DND-41 (cell line): Measurements from ENCODE around the gene WNT6.

Experiments
- ATAC-seq: fragments of 200-7000 bp; cut with Tn5 transposase; 3 replicates; pipeline ENCODE4 v1.9.1; 2021; ENCODE audit warnings: low read depth; ENCODE audit not compliant: insufficient read depth
- DNase-seq: peaks from one replicate; pipeline ENCODE4 v3.0.0-alpha.2; 2020
- H2AFZ ChIP-seq: 2 replicates; pipeline ENCODE4 v1.6.0; 2012; ENCODE audit warnings: low read depth, low read length
- H3K27ac ChIP-seq: 2 replicates; pipeline ENCODE4 v1.5.1; 2012; ENCODE audit warnings: low read length, inconsistent platforms
- H3K27me3 ChIP-seq: fragments of 200-600 bp; sonication (generic); 2 replicates; pipeline ENCODE4 v1.6.0; 2012; ENCODE audit warnings: low read length, mild to moderate bottlenecking, inconsistent platforms; ENCODE audit not compliant: insufficient read depth, poor library complexity
- H3K36me3 ChIP-seq: 2 replicates; pipeline ENCODE4 v1.5.1; 2012; ENCODE audit warnings: low read length, inconsistent platforms; ENCODE audit not compliant: insufficient read depth
- H3K4me1 ChIP-seq: 2 replicates; pipeline ENCODE4 v1.5.1; 2012; ENCODE audit warnings: mild to moderate bottlenecking, low read length; ENCODE audit not compliant: insufficient read depth
- H3K4me2 ChIP-seq: 2 replicates; pipeline ENCODE4 v1.6.0; 2012; ENCODE audit warnings: mild to moderate bottlenecking, moderate library complexity, low read length, inconsistent platforms; ENCODE audit not compliant: insufficient read depth
- H3K4me3 ChIP-seq, 2 experiments: fragments of 200-600 bp in 1 of 2; shearing (Covaris generic) in 1 of 2; 2 replicates each; pipeline ENCODE4 v1.5.1; 2012 to 2016; ENCODE audit warnings: inconsistent platforms in 2 of 2, low read length in 2 of 2, mild to moderate bottlenecking in 2 of 2, low read depth in 1 of 2, moderate library complexity in 1 of 2
- H3K79me2 ChIP-seq: 2 replicates; pipeline ENCODE4 v1.6.0; 2012; ENCODE audit warnings: low read length, inconsistent platforms; ENCODE audit not compliant: insufficient read depth
- H3K9ac ChIP-seq: 2 replicates; pipeline ENCODE4 v1.6.0; 2012; ENCODE audit warnings: low read depth, mild to moderate bottlenecking, inconsistent platforms, low read length, moderate library complexity
- H3K9me3 ChIP-seq: 2 replicates; pipeline ENCODE4 v1.5.1; 2012; ENCODE audit warnings: low read length, moderate library complexity, mild to moderate bottlenecking, inconsistent platforms; ENCODE audit not compliant: insufficient read depth, severe bottlenecking
- H4K20me1 ChIP-seq: 2 replicates; pipeline ENCODE4 v1.6.0; 2012; ENCODE audit warnings: low read length; ENCODE audit not compliant: insufficient read depth
- CTCF ChIP-seq: IDR thresholded peaks from 2 replicates; pipeline ENCODE4 v1.5.1; 2012; ENCODE audit warnings: borderline replicate concordance, low read length, moderate library complexity, mild to moderate bottlenecking; ENCODE audit not compliant: poor library complexity, severe bottlenecking; ENCODE audit errors: extremely low read depth
- EZH2 ChIP-seq: IDR thresholded peaks from 3 replicates; pipeline ENCODE4 v1.6.1; 2012; ENCODE audit warnings: borderline replicate concordance, low read depth, mild to moderate bottlenecking, moderate library complexity, low read length, inconsistent platforms; ENCODE audit not compliant: severe bottlenecking

WNT6 gene

GRCh38 chr2:218878926-218879761 is 19.5 kb downstream of the WNT6 start:
- Histone ChIP-seq H3K27me3 (peaks cover 8% of the 10 kb centered on the region), H3K9me3 (no peaks in the 10 kb centered on the region), H3K4me1 (peaks cover 11% of the 10 kb centered on the region), H4K20me1 (peaks cover 17% of the 10 kb centered on the region), H3K9ac (no peak overlapping the region), H2AFZ (no peak overlapping the region), H3K36me3 (no peaks in the 10 kb centered on the region), H3K79me2 (no peaks in the 10 kb centered on the region), H3K4me2 (no peak overlapping the region), H3K27ac (no peak overlapping the region), H3K4me3 (no peak overlapping the region)
- DNase-seq, result no peak
- no peak for TF ChIP-seq EZH2
- TF ChIP-seq CTCF, result no peak
- ATAC-seq, result no peak

GRCh38 chr2:218879776-218880101 is 20.1 kb downstream of the WNT6 start:
- no peaks in the 10 kb centered on the region for H3K36me3 ChIP-seq
- H4K20me1 ChIP-seq, result peaks cover 17% of the 10 kb centered on the region
- no peaks in the 10 kb centered on the region for H3K9me3 ChIP-seq
- H3K9ac ChIP-seq, result no peak overlapping the region
- H3K27ac ChIP-seq, result no peak overlapping the region
- TF ChIP-seq EZH2 (no peak), CTCF (no peak)
- H3K4me3 ChIP-seq, result no peak overlapping the region
- peaks cover 11% of the 10 kb centered on the region for H3K4me1 ChIP-seq
- H3K27me3 ChIP-seq, result peaks cover 8% of the 10 kb centered on the region
- H2AFZ ChIP-seq, result no peak overlapping the region
- DNase-seq (no peak), ATAC-seq (no peak)
- no peaks in the 10 kb centered on the region for H3K79me2 ChIP-seq
- H3K4me2 ChIP-seq, result no peak overlapping the region

- H2AFZ ChIP-seq, result no peak within 1 kb of the TSS
- H3K4me2 ChIP-seq, result no peak within 1 kb of the TSS
- no peak within 1 kb of the TSS for H3K9ac ChIP-seq
- H3K79me2 ChIP-seq, result no peaks in the 10 kb centered on the region
- no peaks in the 10 kb centered on the region for H3K36me3 ChIP-seq
- H4K20me1 ChIP-seq, result peaks cover 17% of the 10 kb centered on the region
- H3K4me1 ChIP-seq, result peaks cover 11% of the 10 kb centered on the region
- H3K27ac ChIP-seq, result no peak within 1 kb of the TSS
- H3K4me3 ChIP-seq, result no peak within 1 kb of the TSS
- H3K9me3 ChIP-seq, result no peaks in the 10 kb centered on the region
- TF ChIP-seq EZH2, result no peak
- no peak for TF ChIP-seq CTCF
- peaks cover 8% of the 10 kb centered on the region for H3K27me3 ChIP-seq
- DNase-seq, result peak; percentile 38
- peak; percentile 16 for ATAC-seq
Measured at GRCh38 chr2:218880102-218880858, 20.7 kb downstream of the WNT6 start, which contains the start of gene WNT10A. WNT10A (plus strand) TSS chr2:218880852; CDS start chr2:218880996, 144 bp downstream.
